MV-4-11 (cell line): ENCODE data around the gene HP1BP3.
A peak's percentile ranks its signal among the peaks of the same experiment; 100 is the strongest.

ENCODE experiments used
- DNase-seq: peaks from one replicate; lab custom pipeline; 2025; lab: John Stamatoyannopoulos, UW

Gene HP1BP3

DNA sequence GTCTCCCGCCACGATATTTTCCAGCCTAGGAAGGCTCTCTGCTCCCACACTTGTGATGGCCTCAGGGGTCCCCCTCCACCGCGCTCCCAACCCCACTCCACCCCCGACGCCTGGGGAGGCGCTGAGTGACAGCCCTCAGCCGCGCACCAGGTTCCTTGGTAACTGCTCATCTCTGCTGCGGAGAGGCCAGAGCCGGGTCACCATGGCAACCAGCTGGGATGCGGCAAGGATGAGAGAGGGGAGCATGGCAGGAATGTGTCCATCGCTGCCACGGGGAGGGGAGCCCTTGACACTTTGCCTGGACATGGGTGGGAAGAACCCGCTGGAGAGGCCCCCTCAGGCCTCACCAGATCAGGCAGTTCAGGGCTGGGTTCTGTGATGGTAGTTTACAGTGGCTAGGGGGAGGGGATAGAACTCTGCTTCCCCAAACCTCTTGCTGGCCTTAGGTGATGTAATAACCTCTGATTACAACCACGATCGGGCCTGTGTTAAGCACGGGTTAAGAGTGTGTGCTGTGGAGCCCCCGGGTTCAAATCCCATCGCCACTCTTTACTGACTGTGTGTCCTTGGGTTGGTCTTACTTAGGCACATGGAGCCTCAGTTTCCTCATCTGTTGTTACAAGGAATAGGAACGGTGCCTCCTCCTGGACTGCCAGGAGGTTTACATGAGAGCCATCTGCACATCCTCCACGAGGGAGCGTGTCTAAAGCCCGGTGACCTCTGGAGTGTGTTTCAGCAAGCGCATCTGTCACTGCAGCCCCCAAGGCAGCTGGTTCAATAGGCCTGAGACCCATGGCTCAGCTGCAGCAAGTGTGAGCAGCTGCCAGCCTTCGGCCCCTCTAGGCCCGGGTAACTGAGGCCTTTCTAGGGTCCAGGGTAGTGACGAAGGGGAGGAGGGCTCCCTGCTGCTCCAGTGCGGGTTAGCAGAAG lies 75.6 kb downstream of the HP1BP3 start:
- peak; percentile 61 for DNase-seq

GRCh38 chr1:20710469-20711284 lies 76.4 kb downstream of the HP1BP3 start:
- DNase-seq, result no peak

DNA sequence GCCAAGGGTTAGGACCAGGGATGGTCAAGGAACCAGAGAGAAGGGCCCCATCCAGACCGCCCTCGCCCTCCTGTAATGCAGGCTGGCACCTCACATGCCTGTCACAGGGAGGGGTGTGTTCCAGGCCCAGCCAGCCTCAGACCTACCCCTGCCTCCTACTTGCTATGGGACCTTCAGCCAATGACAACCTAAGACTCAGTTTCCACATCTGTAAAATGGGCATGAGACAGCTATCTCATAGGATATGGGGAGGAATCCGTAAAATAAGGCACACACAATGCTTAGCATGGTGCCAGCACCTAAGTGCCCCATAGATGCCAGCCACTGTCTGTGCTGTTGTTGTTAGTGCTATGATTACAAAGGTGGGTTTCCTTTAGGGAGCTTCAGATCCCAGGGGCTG lies 77.2 kb downstream of the HP1BP3 start:
- no peak for DNase-seq

GRCh38 chr1:20708891-20709290 lies 78.2 kb downstream of the HP1BP3 start:
- DNase-seq, result no peak

- no peak for DNase-seq
Measured at GRCh38 chr1:20708057-20708456, 79.0 kb downstream of the HP1BP3 start.

DNA sequence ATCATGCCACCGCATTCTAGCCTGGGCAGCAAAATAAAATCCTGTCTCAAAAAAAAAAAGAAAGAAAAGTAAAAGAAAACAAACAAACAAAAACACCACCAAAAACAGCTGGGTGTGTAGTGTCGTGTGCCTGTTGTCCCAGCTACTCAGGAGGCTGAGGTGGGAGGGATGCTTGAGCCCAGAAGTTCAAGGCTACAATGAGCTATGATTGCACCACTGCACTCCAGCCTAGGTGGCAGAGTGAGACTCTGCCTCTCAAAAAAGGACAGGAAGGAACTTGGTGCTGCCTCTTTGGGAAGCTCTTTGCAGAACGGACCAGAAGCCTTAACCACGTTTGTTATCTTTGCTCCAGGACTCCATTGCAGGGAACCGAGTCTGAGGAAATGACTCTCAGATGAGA lies 80.3 kb downstream of the HP1BP3 start:
- DNase-seq, result no peak

DNA sequence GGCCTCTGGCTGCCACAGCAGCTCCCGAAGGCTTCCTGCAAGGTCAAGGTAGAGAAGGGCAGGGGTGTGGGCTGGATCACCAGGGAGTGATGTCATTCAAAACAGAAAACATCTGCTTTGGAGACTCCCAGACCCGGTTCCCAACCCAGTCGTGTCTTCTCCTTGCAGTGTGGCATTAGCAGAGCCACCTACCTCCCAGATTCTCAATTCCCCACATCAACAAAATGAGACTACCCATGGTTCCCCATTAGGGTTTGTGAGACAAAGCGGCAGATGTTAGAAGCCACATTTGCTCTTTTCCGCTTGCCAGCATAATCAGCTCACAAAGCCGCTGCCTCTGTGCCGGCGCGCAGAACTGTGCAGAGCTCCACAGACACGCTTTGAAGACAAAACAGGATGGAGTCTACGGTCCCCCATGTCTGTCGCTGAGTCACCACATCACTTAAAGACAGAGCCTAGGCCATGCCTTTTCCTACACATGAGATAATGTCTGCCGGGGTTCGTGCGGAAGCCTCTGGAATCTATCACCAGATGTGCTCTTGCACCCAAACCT lies 81.8 kb downstream of the HP1BP3 start:
- DNase-seq, result no peak

- no peak for DNase-seq
Measured at GRCh38 chr1:20704390-20705202, 82.5 kb downstream of the HP1BP3 start.

- no peak for DNase-seq
Measured at GRCh38 chr1:20703124-20703756, 83.9 kb downstream of the HP1BP3 start.

DNA sequence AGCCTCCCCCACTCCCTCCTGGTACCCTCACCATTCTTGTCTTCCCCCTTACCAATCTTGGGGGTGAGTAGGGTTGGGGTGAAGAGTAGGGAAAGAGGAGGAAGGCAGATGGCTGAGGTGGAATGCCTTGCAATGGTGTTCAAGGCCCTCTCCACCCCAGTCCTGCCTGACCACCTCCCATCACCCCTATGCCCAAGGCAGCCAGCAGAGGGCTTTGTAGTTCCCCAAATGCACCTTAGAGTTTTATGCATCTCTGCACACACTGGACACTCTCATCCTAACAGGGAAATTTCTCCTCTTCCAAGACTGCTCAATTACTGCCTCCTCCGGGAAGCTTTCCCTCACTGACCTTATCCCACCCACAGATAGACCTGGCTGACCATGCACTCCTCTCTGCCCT lies 84.7 kb downstream of the HP1BP3 start:
- DNase-seq, result no peak

- no peak for DNase-seq
Measured at GRCh38 chr1:20701847-20702246, 85.3 kb downstream of the HP1BP3 start.

- DNase-seq, result no peak
Measured at GRCh38 chr1:20701446-20701845, 85.7 kb downstream of the HP1BP3 start.

DNA sequence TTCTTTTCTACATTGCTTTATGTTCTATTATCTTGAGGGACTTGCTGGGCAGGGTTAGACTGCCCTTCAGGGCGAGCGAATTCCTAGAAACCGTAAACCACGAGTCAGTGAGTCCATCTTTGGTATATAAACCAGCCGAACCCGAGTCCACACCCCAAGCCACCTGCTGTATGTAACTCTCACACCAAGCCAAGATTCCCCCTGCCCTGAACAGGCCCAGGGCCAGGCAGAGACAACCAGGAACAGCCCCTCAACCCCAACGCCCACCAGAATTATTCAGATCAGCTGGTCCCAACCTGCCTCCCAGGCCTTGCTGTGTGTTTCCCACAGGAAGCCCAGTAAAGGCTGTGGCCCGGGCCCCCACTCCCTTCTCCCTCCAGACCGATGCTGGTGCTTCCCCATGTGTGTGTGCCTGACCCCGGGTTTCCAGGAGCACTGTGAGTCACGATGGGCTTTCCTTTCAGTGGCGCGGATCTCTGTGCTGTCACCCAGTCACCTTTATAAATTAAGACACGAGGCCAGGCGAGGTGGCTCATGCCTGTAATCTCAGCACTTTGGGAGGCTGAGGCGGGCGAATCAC lies 86.4 kb downstream of the HP1BP3 start:
- DNase-seq, result no peak

GRCh38 chr1:20699558-20699957 lies 87.5 kb downstream of the HP1BP3 start:
- DNase-seq, result no peak

DNA sequence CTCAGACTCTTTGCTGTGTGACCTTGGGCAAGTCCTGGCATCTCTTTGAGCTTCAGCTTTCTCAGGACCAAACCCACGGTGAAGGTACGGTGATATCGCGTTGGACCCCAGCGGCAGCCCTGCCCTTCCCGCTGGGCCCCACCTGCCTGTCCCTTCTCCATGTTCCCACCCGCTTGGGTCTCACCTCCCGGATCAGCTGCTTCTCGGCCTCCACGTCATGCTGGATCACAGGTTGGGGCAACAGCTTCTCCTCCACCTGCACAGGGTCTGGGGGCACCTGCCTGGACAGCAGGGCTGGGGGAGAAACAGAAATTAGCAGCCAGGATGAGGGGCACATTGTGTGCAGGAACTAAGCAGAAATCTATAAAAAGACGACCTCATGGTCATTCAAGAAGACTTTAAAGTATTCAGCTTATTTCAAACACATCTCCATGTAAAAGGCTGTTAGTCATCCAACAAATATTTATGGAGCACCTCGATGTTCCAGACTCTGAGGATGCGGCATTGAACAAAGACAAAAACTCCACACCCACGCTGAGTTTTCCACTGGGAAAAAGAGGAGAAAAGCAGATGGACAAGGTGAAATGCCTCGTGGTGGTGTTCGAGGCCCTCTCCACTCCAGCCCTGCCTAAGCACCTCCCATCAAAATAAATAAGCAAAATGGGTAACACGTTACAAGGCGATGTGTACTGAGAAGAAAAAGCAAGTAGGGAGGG lies 88.8 kb downstream of the HP1BP3 start:
- no peak for DNase-seq

- DNase-seq, result no peak
Measured at GRCh38 chr1:20697563-20697962, 89.5 kb downstream of the HP1BP3 start.

GRCh38 chr1:20696397-20697333 lies 90.4 kb downstream of the HP1BP3 start:
- DNase-seq, result peak; percentile 83

- no peak for DNase-seq
Measured at GRCh38 chr1:20695515-20695914, 91.6 kb downstream of the HP1BP3 start.

DNA sequence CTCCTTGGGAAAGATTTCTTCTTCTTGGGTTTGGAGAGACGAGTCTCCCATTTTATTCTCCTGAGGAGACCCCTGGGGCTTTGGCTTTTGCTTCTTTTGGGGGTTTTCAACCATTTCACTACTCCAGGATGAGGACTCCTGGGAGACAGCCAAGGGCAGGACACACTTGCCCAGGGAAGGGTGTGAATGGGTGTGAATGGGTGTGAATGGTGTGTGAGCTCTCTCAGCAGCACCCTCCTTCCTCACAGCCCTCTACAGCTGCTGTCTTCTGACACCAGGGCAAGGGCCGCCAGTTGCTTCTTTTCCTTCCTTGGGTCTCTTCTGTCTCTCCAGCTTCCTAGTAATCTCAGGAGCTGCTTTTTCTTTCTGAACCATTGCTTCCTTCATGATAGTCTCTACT lies 93.5 kb downstream of the HP1BP3 start:
- DNase-seq, result no peak
